ENCODE measurements around the gene UBA5. TPM values are rescaled to one million over a fixed set of nuclear protein-coding genes. Genes with fewer than 3 reads are reported as not detected.
A peak's percentile ranks its signal among the peaks of the same experiment; 100 is the strongest.
"Not testable (repeated sequence)": the region's sequence is repeated elsewhere in the genome, so short reads cannot be mapped to it uniquely, and the experiment has no call there.

UBA5 gene
- total RNA-seq (2012; rRNA removed): 38.8 and 43.9 TPM in 2 replicates

DNA sequence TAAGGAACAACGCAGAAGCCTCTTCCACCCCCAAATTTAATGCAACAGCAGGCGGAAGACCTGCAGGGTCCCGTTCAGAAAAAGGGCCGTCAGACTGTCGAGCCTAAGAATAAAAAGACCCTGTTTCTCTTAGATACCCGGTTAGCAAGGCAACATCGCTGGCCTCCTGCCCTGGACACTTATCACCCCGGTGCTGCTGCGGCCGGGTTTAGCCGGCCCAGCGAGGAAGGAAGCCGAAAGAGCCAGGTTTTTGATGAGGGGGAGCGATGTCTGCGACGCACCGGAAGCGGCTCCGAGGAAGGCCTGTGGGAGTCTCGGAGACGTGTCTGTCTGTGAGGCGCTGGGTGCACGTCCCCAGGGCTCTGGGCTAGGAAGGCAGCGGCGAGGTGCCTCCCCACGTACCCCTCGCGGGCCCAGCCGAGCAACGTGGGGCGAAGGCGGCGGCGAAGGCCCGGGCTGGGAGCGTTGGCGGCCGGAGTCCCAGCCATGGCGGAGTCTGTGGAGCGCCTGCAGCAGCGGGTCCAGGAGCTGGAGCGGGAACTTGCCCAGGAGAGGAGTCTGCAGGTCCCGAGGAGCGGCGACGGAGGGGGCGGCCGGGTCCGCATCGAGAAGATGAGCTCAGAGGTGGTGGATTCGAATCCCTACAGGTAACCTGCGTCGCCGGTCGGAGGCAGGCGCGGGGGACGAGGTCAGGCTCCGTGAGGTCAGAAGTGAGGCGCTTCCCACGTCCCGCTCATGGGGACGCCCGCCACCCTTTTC is at the start of gene UBA5:
UBA5 (plus strand) TSS at position 278 of the 759 bp plus-strand sequence; CDS start at position 487, 209 bp downstream.
- peak within 1 kb of the TSS; percentile 94 for H3K4me2 ChIP-seq (ENCODE audit: low read length)
- no peaks in the 10 kb centered on the region for H3K27me3 ChIP-seq (ENCODE audit: control insufficient read depth, insufficient read depth, low read length)
- no peaks in the 10 kb centered on the region for H3K9me3 ChIP-seq (replicated peaks; ENCODE audit: low read length)
- H3K4me1 ChIP-seq (ENCODE audit: control insufficient read depth, insufficient read depth, low read length): peaks cover 18% of the 10 kb centered on the region
- peak within 1 kb of the TSS; percentile 90 for H3K9ac ChIP-seq (ENCODE audit: low read depth, low read length)
- H3K36me3 ChIP-seq (ENCODE audit: insufficient read depth, low read length): no peaks in the 10 kb centered on the region
- H3K4me3 ChIP-seq (ENCODE audit: low read length): peak within 1 kb of the TSS; percentile 88

DNA sequence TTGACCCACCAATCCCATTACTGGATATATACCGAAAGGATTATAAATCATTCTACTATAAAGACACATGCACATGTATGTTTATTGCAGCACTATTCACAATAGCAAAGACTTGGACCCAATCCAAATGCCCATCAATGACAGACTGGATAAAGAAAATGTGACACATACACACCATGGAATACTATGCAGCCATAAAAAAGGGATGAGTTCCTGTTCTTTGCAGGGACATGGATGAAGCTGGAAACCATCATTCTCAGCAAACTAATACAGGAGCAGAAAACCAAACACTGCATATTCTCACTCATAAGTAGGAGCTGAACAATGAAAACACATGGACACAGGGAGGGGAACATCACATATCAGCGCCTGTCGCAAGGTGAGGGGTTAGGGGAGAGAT is 44.8 kb upstream of the UBA5 start:
- H3K9me3 ChIP-seq (replicated peaks; ENCODE audit: low read length); H3K9ac ChIP-seq (ENCODE audit: low read depth, low read length); H3K27me3 ChIP-seq (ENCODE audit: control insufficient read depth, insufficient read depth, low read length); H3K4me1 ChIP-seq (ENCODE audit: control insufficient read depth, insufficient read depth, low read length); H3K36me3 ChIP-seq (ENCODE audit: insufficient read depth, low read length); H3K4me2 ChIP-seq (ENCODE audit: low read length); H3K4me3 ChIP-seq (ENCODE audit: low read length): not testable (repeated sequence)

DNA sequence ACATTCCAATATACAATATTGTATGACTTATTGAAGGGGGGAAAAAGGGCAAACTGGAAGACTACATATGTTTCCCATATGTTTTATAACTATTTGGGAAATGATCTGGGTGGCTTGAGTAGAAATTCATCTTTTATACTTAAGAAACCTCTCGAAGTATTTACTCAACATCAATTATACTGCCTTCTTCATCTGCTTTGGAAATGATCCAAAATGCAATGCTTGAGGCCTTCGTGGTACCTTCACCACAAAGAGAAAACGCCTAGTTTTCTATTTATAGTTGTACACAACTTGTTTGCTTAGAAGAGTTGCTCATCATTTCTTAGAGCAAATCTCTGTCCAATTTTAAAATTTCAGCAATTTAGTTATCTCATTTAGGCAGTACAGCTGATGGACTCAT is 44.2 kb upstream of the UBA5 start:
- Histone ChIP-seq H3K9me3 (replicated peaks; ENCODE audit: low read length) (no peaks in the 10 kb centered on the region), H3K4me3 (ENCODE audit: low read length) (no peak overlapping the region), H3K4me2 (ENCODE audit: low read length) (no peak overlapping the region), H3K27me3 (ENCODE audit: control insufficient read depth, insufficient read depth, low read length) (no peaks in the 10 kb centered on the region), H3K4me1 (ENCODE audit: control insufficient read depth, insufficient read depth, low read length) (peaks cover 5% of the 10 kb centered on the region), H3K9ac (ENCODE audit: low read depth, low read length) (no peak overlapping the region), H3K36me3 (ENCODE audit: insufficient read depth, low read length) (peaks cover 3% of the 10 kb centered on the region)

DNA sequence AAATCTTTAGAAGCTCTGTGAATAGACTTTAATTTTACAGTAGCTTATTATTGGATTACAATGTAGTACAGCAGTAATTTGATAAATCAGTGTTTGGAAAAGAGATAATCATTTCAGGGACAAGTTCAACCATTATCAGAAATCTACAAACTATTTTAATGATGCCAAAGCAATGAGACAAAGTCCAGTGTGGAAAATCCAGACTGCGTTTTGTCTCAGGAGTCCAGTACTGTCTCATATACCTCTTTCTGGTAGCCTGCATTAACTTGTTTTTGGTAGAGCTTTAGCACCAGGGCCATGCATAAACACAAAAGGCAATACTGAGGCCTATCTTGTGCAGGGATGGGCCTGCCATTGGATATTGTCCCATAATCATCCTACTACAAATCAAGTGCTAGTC is 43.3 kb upstream of the UBA5 start:
- Histone ChIP-seq H3K27me3 (ENCODE audit: control insufficient read depth, insufficient read depth, low read length) (no peaks in the 10 kb centered on the region), H3K9me3 (replicated peaks; ENCODE audit: low read length) (no peaks in the 10 kb centered on the region), H3K4me2 (ENCODE audit: low read length) (no peak overlapping the region), H3K4me1 (ENCODE audit: control insufficient read depth, insufficient read depth, low read length) (peaks cover 5% of the 10 kb centered on the region), H3K4me3 (ENCODE audit: low read length) (no peak overlapping the region), H3K9ac (ENCODE audit: low read depth, low read length) (no peak overlapping the region), H3K36me3 (ENCODE audit: insufficient read depth, low read length) (peaks cover 3% of the 10 kb centered on the region)

DNA sequence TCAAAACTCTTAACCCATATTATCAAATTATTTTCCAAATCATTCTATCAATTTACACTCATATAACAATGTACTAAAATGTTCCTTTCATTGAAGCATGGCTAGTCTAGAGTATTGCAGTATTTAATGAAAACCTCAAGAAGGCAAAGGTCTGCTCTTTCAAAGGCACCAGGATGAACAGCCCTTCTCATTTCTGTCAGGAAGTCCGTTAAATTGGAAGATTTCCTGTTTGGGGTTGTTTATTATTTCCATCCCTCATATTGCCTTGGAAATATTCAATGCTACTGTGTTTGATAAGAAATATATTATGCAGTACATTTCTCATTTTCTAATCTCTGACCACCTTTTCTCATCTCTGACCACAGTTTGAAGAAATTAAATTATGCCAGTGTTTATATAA is 38.0 kb upstream of the UBA5 start:
- H3K4me1 ChIP-seq (ENCODE audit: control insufficient read depth, insufficient read depth, low read length): peaks cover 5% of the 10 kb centered on the region
- H3K9ac ChIP-seq (ENCODE audit: low read depth, low read length): no peak overlapping the region
- no peak overlapping the region for H3K4me3 ChIP-seq (ENCODE audit: low read length)
- H3K9me3 ChIP-seq (replicated peaks; ENCODE audit: low read length): no peaks in the 10 kb centered on the region
- no peak overlapping the region for H3K4me2 ChIP-seq (ENCODE audit: low read length)
- peaks cover 3% of the 10 kb centered on the region for H3K36me3 ChIP-seq (ENCODE audit: insufficient read depth, low read length)
- H3K27me3 ChIP-seq (ENCODE audit: control insufficient read depth, insufficient read depth, low read length): no peaks in the 10 kb centered on the region

DNA sequence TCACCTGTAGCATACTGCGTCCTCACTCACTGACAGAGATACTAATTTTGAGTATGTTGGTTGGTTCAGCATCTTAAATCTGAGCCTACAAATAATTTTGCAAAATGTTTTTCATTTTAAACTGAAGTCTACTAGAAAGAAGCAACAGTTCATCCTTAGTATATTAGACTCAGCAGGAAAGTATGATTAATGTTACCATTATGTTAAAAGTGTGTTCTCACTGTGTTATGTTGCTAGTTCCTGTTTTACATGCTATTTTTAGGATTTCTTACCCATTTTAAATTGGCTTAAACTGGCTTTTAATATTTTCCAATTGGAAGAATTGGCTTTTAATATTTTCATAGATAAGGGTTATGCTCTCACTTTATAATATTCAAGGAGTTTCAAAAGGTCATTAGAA is 37.4 kb upstream of the UBA5 start:
- Histone ChIP-seq H3K9ac (ENCODE audit: low read depth, low read length) (no peak overlapping the region), H3K36me3 (ENCODE audit: insufficient read depth, low read length) (peaks cover 3% of the 10 kb centered on the region), H3K9me3 (replicated peaks; ENCODE audit: low read length) (no peaks in the 10 kb centered on the region), H3K4me1 (ENCODE audit: control insufficient read depth, insufficient read depth, low read length) (peaks cover 5% of the 10 kb centered on the region), H3K27me3 (ENCODE audit: control insufficient read depth, insufficient read depth, low read length) (no peaks in the 10 kb centered on the region), H3K4me2 (ENCODE audit: low read length) (no peak overlapping the region), H3K4me3 (ENCODE audit: low read length) (no peak overlapping the region)

- Histone ChIP-seq H3K9ac (ENCODE audit: low read depth, low read length) (no peak overlapping the region), H3K27me3 (ENCODE audit: control insufficient read depth, insufficient read depth, low read length) (no peaks in the 10 kb centered on the region), H3K9me3 (replicated peaks; ENCODE audit: low read length) (no peaks in the 10 kb centered on the region), H3K4me2 (ENCODE audit: low read length) (no peak overlapping the region), H3K36me3 (ENCODE audit: insufficient read depth, low read length) (peaks cover 3% of the 10 kb centered on the region), H3K4me1 (ENCODE audit: control insufficient read depth, insufficient read depth, low read length) (peaks cover 5% of the 10 kb centered on the region), H3K4me3 (ENCODE audit: low read length) (no peak overlapping the region)
Measured at GRCh38 chr3:132623646-132624045, 36.5 kb upstream of the UBA5 start.

DNA sequence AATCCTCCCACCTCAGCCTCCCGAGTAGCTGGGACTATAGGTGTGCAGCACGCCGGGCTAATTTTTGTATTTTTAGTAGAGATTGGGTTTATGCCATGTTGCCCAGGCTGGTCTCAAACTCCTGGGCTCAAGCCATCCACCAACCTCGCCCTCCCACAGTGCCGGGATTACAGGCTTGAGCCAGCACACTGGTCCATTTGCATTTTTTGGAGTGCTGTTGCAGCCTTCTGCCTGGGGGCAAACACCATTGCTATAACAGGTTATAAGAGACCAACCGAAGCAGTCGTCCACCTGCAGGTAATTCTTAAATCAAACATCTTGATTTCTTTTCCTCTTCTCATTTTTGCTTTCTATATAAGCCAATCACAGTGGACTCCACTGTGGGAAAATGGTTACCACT is 35.3 kb upstream of the UBA5 start:
- Histone ChIP-seq H3K9ac (ENCODE audit: low read depth, low read length) (no peak overlapping the region), H3K27me3 (ENCODE audit: control insufficient read depth, insufficient read depth, low read length) (no peaks in the 10 kb centered on the region), H3K4me1 (ENCODE audit: control insufficient read depth, insufficient read depth, low read length) (peaks cover 10% of the 10 kb centered on the region), H3K4me2 (ENCODE audit: low read length) (no peak overlapping the region), H3K9me3 (replicated peaks; ENCODE audit: low read length) (no peaks in the 10 kb centered on the region), H3K4me3 (ENCODE audit: low read length) (no peak overlapping the region), H3K36me3 (ENCODE audit: insufficient read depth, low read length) (no peaks in the 10 kb centered on the region)

DNA sequence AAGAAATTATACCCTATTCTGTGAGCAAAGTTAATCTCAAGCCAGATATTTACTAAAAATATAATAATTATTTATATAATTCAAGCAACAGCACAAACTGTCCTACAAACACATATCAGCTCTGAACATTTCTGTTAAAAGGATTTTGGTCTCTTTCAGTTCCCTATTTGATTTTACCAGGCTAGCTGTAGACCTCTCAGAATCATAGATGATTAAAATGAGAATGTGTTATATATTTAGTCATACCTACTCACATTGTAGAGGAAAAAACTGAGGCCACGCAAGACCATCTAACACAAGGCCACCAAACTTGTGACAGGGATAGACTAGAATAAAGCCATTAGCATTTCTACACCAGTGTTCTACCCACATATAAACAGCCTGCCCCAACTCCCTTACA is 34.5 kb upstream of the UBA5 start:
- H3K27me3 ChIP-seq (ENCODE audit: control insufficient read depth, insufficient read depth, low read length): no peaks in the 10 kb centered on the region
- H3K4me3 ChIP-seq (ENCODE audit: low read length): no peak overlapping the region
- no peaks in the 10 kb centered on the region for H3K36me3 ChIP-seq (ENCODE audit: insufficient read depth, low read length)
- H3K9me3 ChIP-seq (replicated peaks; ENCODE audit: low read length): no peaks in the 10 kb centered on the region
- H3K4me2 ChIP-seq (ENCODE audit: low read length): no peak overlapping the region
- H3K4me1 ChIP-seq (ENCODE audit: control insufficient read depth, insufficient read depth, low read length): peaks cover 15% of the 10 kb centered on the region
- H3K9ac ChIP-seq (ENCODE audit: low read depth, low read length): peak overlapping the region; percentile 4

GRCh38 chr3:132626955-132627354 is 33.2 kb upstream of the UBA5 start:
- no peaks in the 10 kb centered on the region for H3K27me3 ChIP-seq (ENCODE audit: control insufficient read depth, insufficient read depth, low read length)
- no peak overlapping the region for H3K4me3 ChIP-seq (ENCODE audit: low read length)
- no peak overlapping the region for H3K9ac ChIP-seq (ENCODE audit: low read depth, low read length)
- H3K4me2 ChIP-seq (ENCODE audit: low read length): no peak overlapping the region
- H3K9me3 ChIP-seq (replicated peaks; ENCODE audit: low read length): no peaks in the 10 kb centered on the region
- peaks cover 14% of the 10 kb centered on the region for H3K4me1 ChIP-seq (ENCODE audit: control insufficient read depth, insufficient read depth, low read length)
- H3K36me3 ChIP-seq (ENCODE audit: insufficient read depth, low read length): no peaks in the 10 kb centered on the region

DNA sequence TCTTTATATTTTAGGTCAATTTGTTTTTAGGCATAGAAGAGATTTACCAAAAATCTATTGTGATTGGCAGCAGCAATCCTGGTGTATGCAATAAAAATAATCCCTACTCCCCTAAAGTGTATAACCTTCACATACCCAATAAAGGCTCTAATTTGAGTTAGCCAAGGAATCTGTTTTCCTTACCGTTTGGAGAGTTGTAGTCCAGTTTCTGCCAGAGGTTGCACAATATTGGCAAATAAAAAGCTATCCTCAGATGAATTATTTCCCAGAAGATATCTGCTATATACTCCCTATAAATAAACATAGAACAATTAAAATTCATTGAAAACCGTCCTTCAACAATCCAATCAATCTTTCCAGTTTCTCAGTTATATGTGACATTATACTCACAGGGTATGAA is 32.0 kb upstream of the UBA5 start:
- peaks cover 14% of the 10 kb centered on the region for H3K4me1 ChIP-seq (ENCODE audit: control insufficient read depth, insufficient read depth, low read length)

DNA sequence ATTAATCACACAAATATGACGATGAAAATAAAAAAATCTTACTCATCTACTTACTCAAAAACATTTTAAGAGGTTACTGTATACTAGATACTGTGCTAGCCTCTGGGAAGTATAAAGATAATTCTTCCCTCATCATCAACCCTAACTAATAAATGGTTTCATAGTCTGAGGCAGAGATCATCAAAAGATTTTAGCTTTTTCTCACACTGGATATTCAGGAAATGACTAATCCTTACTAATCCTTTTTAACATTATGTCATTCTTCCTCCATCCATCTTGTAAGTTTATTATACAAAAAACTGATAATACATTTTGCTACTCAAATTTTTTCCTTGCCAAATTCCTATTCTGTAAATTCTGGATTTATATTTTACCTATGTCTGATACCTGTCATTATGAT is 30.2 kb upstream of the UBA5 start:
- Histone ChIP-seq H3K4me2 (ENCODE audit: low read length) (peak overlapping the region; percentile 4), H3K27me3 (ENCODE audit: control insufficient read depth, insufficient read depth, low read length) (no peaks in the 10 kb centered on the region), H3K9me3 (replicated peaks; ENCODE audit: low read length) (no peaks in the 10 kb centered on the region), H3K36me3 (ENCODE audit: insufficient read depth, low read length) (no peaks in the 10 kb centered on the region), H3K4me1 (ENCODE audit: control insufficient read depth, insufficient read depth, low read length) (peaks cover 14% of the 10 kb centered on the region), H3K4me3 (ENCODE audit: low read length) (no peak overlapping the region), H3K9ac (ENCODE audit: low read depth, low read length) (peak overlapping the region; percentile 62)

More for the DNA sequence above, 32.0 kb upstream of the UBA5 start:
- Histone ChIP-seq H3K4me3 (ENCODE audit: low read length) (no peak overlapping the region), H3K36me3 (ENCODE audit: insufficient read depth, low read length) (no peaks in the 10 kb centered on the region), H3K9ac (ENCODE audit: low read depth, low read length) (no peak overlapping the region), H3K9me3 (replicated peaks; ENCODE audit: low read length) (no peaks in the 10 kb centered on the region), H3K4me2 (ENCODE audit: low read length) (no peak overlapping the region), H3K27me3 (ENCODE audit: control insufficient read depth, insufficient read depth, low read length) (no peaks in the 10 kb centered on the region)

Data from skeletal muscle satellite cell (primary cell).